Keratinocyte (primary cell): ENCODE data around the gene CARD6.

Source experiments
- EZH2 ChIP-seq: IDR thresholded peaks from one replicate; pipeline ENCODE4 v1.6.1; 2012; ENCODE audit warnings: inconsistent platforms, mild to moderate bottlenecking, low read length, moderate library complexity
- TF ChIP-seq, protein P1 (sequence below), 3 experiments: IDR thresholded peaks in 1 of 3; conservative IDR thresholded peaks in 1 of 3; optimal IDR thresholded peaks in 1 of 3; 2 replicates in 2 of 3; 3 replicates in 1 of 3; pipeline versions ENCODE3 to v1.5.1; 2011; ENCODE audit warnings: low read length in 3 of 3, mild to moderate bottlenecking in 3 of 3, moderate library complexity in 2 of 3, control low read depth in 1 of 3, inconsistent platforms in 1 of 3; ENCODE audit not compliant: insufficient read depth in 2 of 3; ENCODE audit errors: extremely low read depth in 1 of 3

DNA sequence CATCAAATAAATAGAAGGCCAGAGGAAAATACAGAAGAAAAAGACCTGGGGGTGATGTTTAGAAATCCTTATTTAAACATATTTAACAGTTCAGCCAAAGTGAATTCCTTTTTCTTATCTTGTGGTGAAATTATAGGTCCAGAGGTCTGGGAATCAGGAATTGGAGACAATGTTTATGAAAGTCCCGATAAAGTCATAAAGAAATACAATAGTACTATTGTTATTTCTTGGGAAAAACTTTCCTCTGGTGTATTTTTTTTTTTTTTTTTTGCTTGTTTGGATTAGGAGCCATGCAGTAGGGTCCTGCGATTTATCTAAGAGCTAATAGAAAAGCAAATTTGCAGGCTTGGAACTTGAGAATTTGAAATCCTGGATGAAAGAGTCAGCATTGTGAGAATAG, 68.6 kb downstream of the CARD6 start:
- TF ChIP-seq, protein P1, sequence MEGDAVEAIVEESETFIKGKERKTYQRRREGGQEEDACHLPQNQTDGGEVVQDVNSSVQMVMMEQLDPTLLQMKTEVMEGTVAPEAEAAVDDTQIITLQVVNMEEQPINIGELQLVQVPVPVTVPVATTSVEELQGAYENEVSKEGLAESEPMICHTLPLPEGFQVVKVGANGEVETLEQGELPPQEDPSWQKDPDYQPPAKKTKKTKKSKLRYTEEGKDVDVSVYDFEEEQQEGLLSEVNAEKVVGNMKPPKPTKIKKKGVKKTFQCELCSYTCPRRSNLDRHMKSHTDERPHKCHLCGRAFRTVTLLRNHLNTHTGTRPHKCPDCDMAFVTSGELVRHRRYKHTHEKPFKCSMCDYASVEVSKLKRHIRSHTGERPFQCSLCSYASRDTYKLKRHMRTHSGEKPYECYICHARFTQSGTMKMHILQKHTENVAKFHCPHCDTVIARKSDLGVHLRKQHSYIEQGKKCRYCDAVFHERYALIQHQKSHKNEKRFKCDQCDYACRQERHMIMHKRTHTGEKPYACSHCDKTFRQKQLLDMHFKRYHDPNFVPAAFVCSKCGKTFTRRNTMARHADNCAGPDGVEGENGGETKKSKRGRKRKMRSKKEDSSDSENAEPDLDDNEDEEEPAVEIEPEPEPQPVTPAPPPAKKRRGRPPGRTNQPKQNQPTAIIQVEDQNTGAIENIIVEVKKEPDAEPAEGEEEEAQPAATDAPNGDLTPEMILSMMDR (optimal IDR thresholded peaks at IDR 0.05 in 1 of 3, IDR thresholded peaks at IDR 0.05 in 1 of 3, conservative IDR thresholded peaks at IDR 0.05 in 1 of 3; ENCODE audit: extremely low read depth in 1 of 3, insufficient read depth in 2 of 3, low read length in 3 of 3): no peak
- TF ChIP-seq EZH2: no peak
